ENCODE measurements around the gene HSD11B2. TPM values are rescaled to one million over a fixed set of nuclear protein-coding genes. Genes with fewer than 3 reads are reported as not detected.

HSD11B2 gene
- total and polyA plus RNA-seq, 2 of the 8 experiments (the other 6 are each of a cell fraction or from before 2014, with no cell fraction given), result 28.7 to 32.9 TPM

DNA sequence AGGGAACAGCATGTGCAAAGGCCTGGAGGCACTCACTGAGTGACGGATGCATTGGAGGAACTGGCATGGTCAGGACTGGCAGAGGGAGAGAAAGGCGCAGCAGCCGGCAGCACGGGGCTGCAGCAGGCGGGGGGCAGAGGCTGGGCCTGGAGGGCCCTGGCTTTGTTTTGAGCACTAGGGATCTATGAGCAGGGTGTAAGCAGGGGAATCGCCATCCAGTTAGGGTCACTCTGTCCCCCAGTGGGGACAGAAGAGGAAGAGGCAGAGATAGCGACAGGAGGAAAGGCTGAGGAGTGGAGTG is 14.2 kb downstream of the HSD11B2 start (continued):
- TF ChIP-seq ASH2L (IDR thresholded peaks at IDR 0.05; ENCODE audit: low read length) (no peak), CREB1 (IDR thresholded peaks at IDR 0.05) (no peak), RXRA (IDR thresholded peaks at IDR 0.05; ENCODE audit: insufficient read depth, low read depth, low read length) (no peak), SP4 (IDR thresholded peaks at IDR 0.05; ENCODE audit: low read length) (no peak), CEBPB (IDR thresholded peaks at IDR 0.05; ENCODE audit: low read depth, low read length) (no peak), CTBP2 (IDR thresholded peaks at IDR 0.05; ENCODE audit: borderline replicate concordance, insufficient read depth, insufficient read length, low read length) (no peak)
